ENCODE measurements around the gene SLC35D1.
"Not testable (repeated sequence)": the region's sequence is repeated elsewhere in the genome, so short reads cannot be mapped to it uniquely, and the experiment has no call there.

The SLC35D1 gene

GRCh38 chr1:67053785-67054772 lies at the start of gene SLC35D1:
SLC35D1 (minus strand) TSS chr1:67054148; CDS start chr1:67054013, 135 bp downstream.
- DNase-seq (ENCODE audit: low spot score), result peak; percentile 55

- DNase-seq (ENCODE audit: low spot score), result no peak
Observed at GRCh38 chr1:67103548-67103947, 49.6 kb upstream of the SLC35D1 start.

GRCh38 chr1:67100833-67101232 lies 46.9 kb upstream of the SLC35D1 start:
- DNase-seq (ENCODE audit: low spot score), result no peak

- DNase-seq (ENCODE audit: low spot score), result no peak
Observed at GRCh38 chr1:67097305-67097704, 43.4 kb upstream of the SLC35D1 start.

GRCh38 chr1:67094191-67094590 lies 40.2 kb upstream of the SLC35D1 start:
- no peak for DNase-seq (ENCODE audit: low spot score)

- no peak for DNase-seq (ENCODE audit: low spot score)
Observed at GRCh38 chr1:67089685-67090208, 35.8 kb upstream of the SLC35D1 start.

- DNase-seq (ENCODE audit: low spot score), result no peak
Observed at GRCh38 chr1:67088440-67088839, 34.5 kb upstream of the SLC35D1 start.

GRCh38 chr1:67085326-67085725 lies 31.4 kb upstream of the SLC35D1 start:
- no peak for DNase-seq (ENCODE audit: low spot score)

GRCh38 chr1:67084765-67085318 lies 30.9 kb upstream of the SLC35D1 start:
- DNase-seq (ENCODE audit: low spot score), result no peak

- DNase-seq (ENCODE audit: low spot score), result no peak
Observed at GRCh38 chr1:67078291-67078690, 24.3 kb upstream of the SLC35D1 start.

GRCh38 chr1:67077593-67077992 lies 23.6 kb upstream of the SLC35D1 start:
- DNase-seq (ENCODE audit: low spot score), result no peak

- DNase-seq (ENCODE audit: low spot score), result no peak
Observed at GRCh38 chr1:67072749-67073148, 18.8 kb upstream of the SLC35D1 start.

- DNase-seq (ENCODE audit: low spot score), result not testable (repeated sequence)
Observed at GRCh38 chr1:67067655-67068054, 13.7 kb upstream of the SLC35D1 start.

- DNase-seq (ENCODE audit: low spot score), result no peak
Observed at GRCh38 chr1:67062412-67062811, 8.5 kb upstream of the SLC35D1 start.

GRCh38 chr1:67061266-67061665 lies 7.3 kb upstream of the SLC35D1 start:
- DNase-seq (ENCODE audit: low spot score), result no peak

GRCh38 chr1:67060811-67061218 lies 6.9 kb upstream of the SLC35D1 start:
- peak; percentile 6 for DNase-seq (ENCODE audit: low spot score)

GRCh38 chr1:67059346-67059745 lies 5.4 kb upstream of the SLC35D1 start:
- no peak for DNase-seq (ENCODE audit: low spot score)

GRCh38 chr1:67058761-67059160 lies 4.8 kb upstream of the SLC35D1 start:
- no peak for DNase-seq (ENCODE audit: low spot score)

GRCh38 chr1:67058242-67058641 lies 4.3 kb upstream of the SLC35D1 start:
- DNase-seq (ENCODE audit: low spot score), result no peak

GRCh38 chr1:67053535-67053784 lies 488 bp downstream of the SLC35D1 start:
- no peak for DNase-seq (ENCODE audit: low spot score)

- peak; percentile 29 for DNase-seq (ENCODE audit: low spot score)
Observed at GRCh38 chr1:67052741-67053534, 1.0 kb downstream of the SLC35D1 start.

GRCh38 chr1:67051196-67051595 lies 2.8 kb downstream of the SLC35D1 start:
- DNase-seq (ENCODE audit: low spot score), result no peak

All from kidney capillary endothelial cell (primary cell).